ENCODE results near the gene FLYWCH1. TPM values are rescaled to one million over a fixed set of nuclear protein-coding genes. Genes with fewer than 3 reads are reported as not detected.

FLYWCH1 gene
- total and polyA plus RNA-seq, 10 of the 15 experiments (the other 5 are each of a cell fraction or from before 2014, with no cell fraction given) = 0.47 to 33.8 (median 11.2) TPM

GRCh38 chr16:2953706-2954627 lies 42.2 kb downstream of the FLYWCH1 start (continued):
- TF ChIP-seq IRF3 (IDR thresholded peaks at IDR 0.05) = no peak
- TF ChIP-seq NFYB (IDR thresholded peaks at IDR 0.05; ENCODE audit: insufficient read depth, low read depth, low read length) = no peak
- TF ChIP-seq ZNF217 (IDR thresholded peaks at IDR 0.05) = no peak
- TF ChIP-seq POLR2A (IDR thresholded peaks at IDR 0.05; ENCODE audit: low read depth, low read length) = no peak
- TF ChIP-seq ZBTB40 (IDR thresholded peaks at IDR 0.05; ENCODE audit: borderline replicate concordance) = no peak
- TF ChIP-seq PAX8 (IDR thresholded peaks at IDR 0.05) = no peak
- TF ChIP-seq CHD4 (IDR thresholded peaks at IDR 0.05) = no peak
- no peak for TF ChIP-seq ETV6 (conservative IDR thresholded peaks at IDR 0.05 in 1 of 2, IDR thresholded peaks at IDR 0.05 in 1 of 2; ENCODE audit: borderline replicate concordance in 1 of 2, low read depth in 1 of 2)
- TF ChIP-seq CUX1 (IDR thresholded peaks at IDR 0.05; ENCODE audit: insufficient replicate concordance, low read depth, low read length) = no peak
- no peak for TF ChIP-seq NR2C2 (IDR thresholded peaks at IDR 0.05; ENCODE audit: borderline replicate concordance, control insufficient read depth, insufficient read length, low read depth)
- 0 out of 2 replicates have a peak, but pooled peaks have one; percentile 38 for TF ChIP-seq TCF12 (IDR thresholded peaks at IDR 0.05; ENCODE audit: low read depth, low read length)
- no peak for TF ChIP-seq TCF3 (IDR thresholded peaks at IDR 0.05; ENCODE audit: borderline replicate concordance, insufficient read depth, low read depth, low read length)
- no peak for TF ChIP-seq LARP7 (IDR thresholded peaks at IDR 0.05)
